ENCODE measurements around the gene EIF1. TPM values are rescaled to one million over a fixed set of nuclear protein-coding genes. Genes with fewer than 3 reads are reported as not detected.

The EIF1 gene
- total RNA-seq, 1 donor from 2014 or later, result 1,088 TPM

DNA sequence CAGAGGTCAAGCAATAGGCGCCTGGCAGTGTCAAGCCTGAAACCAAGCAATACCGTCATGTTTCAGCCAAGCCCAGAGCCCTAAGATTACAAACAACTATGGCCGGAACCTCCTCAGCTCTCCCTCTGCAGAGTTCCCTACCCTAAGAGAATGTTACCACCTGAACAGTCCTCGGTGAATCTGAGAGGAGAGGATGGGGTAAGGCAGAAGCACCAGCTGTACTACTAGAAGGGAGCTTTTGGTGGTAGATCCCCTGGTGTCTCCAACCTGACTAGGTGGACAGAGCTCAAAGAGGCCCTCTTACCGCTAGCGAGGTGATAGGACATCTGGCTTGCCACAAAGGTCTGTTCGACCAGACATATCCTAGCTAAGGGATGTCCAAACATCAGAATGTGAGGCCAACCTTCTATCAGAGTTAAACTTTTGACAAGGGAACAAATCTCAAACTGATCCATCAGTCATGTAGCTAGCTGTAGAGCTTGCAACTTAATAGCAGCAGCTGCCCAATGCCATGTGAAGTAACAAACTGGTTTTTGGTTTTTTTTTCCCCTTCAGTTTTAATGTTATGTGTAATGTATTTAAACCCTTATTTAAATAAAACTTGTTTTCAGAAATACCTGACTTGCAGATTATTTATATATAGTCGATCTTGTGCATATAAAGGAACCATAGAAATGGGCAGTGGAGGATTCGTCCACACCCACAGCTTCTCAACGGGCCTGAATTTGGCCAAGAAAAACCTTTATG, 2.5 kb downstream of the EIF1 start:
- peaks cover 5% of the 10 kb centered on the region for H3K36me3 Mint-ChIP-seq (ENCODE audit: unreplicated experiment)
- peaks cover 10% of the 10 kb centered on the region for H3K4me1 Mint-ChIP-seq (ENCODE audit: low read depth, unreplicated experiment)
- H3K27ac Mint-ChIP-seq (ENCODE audit: unreplicated experiment), result peak overlapping the region; percentile 100
- TF ChIP-seq, protein P1, sequence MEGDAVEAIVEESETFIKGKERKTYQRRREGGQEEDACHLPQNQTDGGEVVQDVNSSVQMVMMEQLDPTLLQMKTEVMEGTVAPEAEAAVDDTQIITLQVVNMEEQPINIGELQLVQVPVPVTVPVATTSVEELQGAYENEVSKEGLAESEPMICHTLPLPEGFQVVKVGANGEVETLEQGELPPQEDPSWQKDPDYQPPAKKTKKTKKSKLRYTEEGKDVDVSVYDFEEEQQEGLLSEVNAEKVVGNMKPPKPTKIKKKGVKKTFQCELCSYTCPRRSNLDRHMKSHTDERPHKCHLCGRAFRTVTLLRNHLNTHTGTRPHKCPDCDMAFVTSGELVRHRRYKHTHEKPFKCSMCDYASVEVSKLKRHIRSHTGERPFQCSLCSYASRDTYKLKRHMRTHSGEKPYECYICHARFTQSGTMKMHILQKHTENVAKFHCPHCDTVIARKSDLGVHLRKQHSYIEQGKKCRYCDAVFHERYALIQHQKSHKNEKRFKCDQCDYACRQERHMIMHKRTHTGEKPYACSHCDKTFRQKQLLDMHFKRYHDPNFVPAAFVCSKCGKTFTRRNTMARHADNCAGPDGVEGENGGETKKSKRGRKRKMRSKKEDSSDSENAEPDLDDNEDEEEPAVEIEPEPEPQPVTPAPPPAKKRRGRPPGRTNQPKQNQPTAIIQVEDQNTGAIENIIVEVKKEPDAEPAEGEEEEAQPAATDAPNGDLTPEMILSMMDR (IDR thresholded peaks at IDR 0.05; ENCODE audit: partially characterized antibody, unreplicated experiment), result no peak
- DNase-seq, result no peak
- H3K4me3 Mint-ChIP-seq (ENCODE audit: unreplicated experiment), result peak overlapping the region; percentile 98
- H3K27me3 Mint-ChIP-seq (ENCODE audit: unreplicated experiment), result peaks cover 9% of the 10 kb centered on the region
- H3K9me3 Mint-ChIP-seq (ENCODE audit: unreplicated experiment), result peaks cover 23% of the 10 kb centered on the region

- H3K27ac Mint-ChIP-seq (ENCODE audit: unreplicated experiment), result no peak overlapping the region
- H3K4me3 Mint-ChIP-seq (ENCODE audit: unreplicated experiment), result peak overlapping the region; percentile 18
- H3K9me3 Mint-ChIP-seq (ENCODE audit: unreplicated experiment), result peaks cover 21% of the 10 kb centered on the region
- no peak for DNase-seq
- TF ChIP-seq, protein P1 (IDR thresholded peaks at IDR 0.05; ENCODE audit: partially characterized antibody, unreplicated experiment), result no peak
- H3K27me3 Mint-ChIP-seq (ENCODE audit: unreplicated experiment), result peaks cover 12% of the 10 kb centered on the region
- peaks cover 5% of the 10 kb centered on the region for H3K36me3 Mint-ChIP-seq (ENCODE audit: unreplicated experiment)
- H3K4me1 Mint-ChIP-seq (ENCODE audit: low read depth, unreplicated experiment), result peaks cover 12% of the 10 kb centered on the region
Measured at GRCh38 chr17:41692722-41693521, 4.2 kb downstream of the EIF1 start.

DNA sequence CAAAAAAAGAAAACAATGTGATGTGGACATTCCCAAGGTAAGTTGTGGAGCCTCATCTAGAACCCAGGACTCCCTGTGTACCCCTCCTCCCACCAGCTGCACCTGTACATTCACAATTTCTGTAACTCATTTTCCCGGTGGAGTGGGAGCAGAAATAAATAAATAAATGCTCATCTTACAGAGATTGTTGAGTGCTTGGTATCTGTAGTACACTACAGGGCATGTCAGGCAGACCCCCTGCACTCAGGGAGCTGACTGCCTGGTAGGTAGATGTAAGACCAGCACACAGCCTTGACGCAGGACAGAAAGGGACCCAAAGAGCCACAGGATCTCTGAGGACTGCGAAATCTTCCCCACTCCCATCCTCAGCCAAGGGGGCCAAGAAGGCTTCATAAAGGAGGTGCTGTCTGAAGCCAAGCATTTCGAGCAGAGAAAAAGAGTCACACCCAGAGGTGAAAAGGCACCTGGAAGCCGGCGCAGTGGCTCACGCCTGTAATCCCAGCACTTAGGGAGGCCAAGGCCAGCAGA, 6.5 kb downstream of the EIF1 start:
- TF ChIP-seq, protein P1 (IDR thresholded peaks at IDR 0.05; ENCODE audit: partially characterized antibody, unreplicated experiment), result no peak
- Mint-ChIP-seq H3K9me3 (ENCODE audit: unreplicated experiment) (peaks cover 5% of the 10 kb centered on the region), H3K4me3 (ENCODE audit: unreplicated experiment) (no peak overlapping the region), H3K27ac (ENCODE audit: unreplicated experiment) (no peak overlapping the region), H3K4me1 (ENCODE audit: low read depth, unreplicated experiment) (peaks cover 10% of the 10 kb centered on the region), H3K36me3 (ENCODE audit: unreplicated experiment) (no peaks in the 10 kb centered on the region), H3K27me3 (ENCODE audit: unreplicated experiment) (peaks cover 3% of the 10 kb centered on the region)
- DNase-seq, result no peak

DNA sequence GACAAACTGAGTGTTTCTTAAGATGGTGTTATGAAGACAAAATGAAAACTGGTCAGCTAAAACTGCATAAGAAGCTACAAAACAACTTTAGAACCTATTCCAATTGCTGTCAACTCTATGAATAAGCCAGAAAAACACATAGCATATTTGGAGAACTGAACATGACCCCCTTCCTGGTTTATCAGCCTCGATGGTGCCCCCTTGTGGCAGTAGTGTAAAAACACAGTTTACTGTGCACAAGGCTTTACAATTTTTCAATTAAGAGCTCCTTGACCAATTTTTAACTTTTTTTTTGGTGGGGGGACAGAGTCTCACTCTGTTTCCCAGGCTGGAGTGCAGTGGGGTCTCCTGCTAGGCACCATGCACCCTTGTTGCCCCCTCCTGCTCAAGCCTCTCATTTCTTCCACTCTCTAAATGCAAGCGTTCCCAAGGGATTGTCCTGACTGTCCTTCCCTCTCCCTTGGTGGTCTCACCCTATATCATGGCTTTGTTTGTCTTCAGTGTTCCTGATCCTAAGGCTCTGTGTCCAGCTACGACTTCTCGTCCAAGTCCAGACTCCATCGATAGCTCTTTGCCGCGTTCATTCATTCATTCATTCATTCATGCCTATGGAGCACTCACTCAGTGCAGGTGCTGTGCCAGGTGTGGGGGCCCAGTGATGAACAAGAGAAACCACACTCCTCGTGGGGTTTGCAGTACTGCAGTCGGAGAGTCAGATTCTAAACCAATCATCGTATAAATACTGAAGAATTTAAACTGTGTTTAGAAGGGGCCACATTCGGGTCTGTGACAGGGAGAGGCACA, 7.5 kb downstream of the EIF1 start:
- Mint-ChIP-seq H3K9me3 (ENCODE audit: unreplicated experiment) (peaks cover 4% of the 10 kb centered on the region), H3K4me3 (ENCODE audit: unreplicated experiment) (no peak overlapping the region), H3K4me1 (ENCODE audit: low read depth, unreplicated experiment) (peaks cover 10% of the 10 kb centered on the region), H3K27ac (ENCODE audit: unreplicated experiment) (peak overlapping the region; percentile 43), H3K36me3 (ENCODE audit: unreplicated experiment) (no peaks in the 10 kb centered on the region), H3K27me3 (ENCODE audit: unreplicated experiment) (peaks cover 5% of the 10 kb centered on the region)
- TF ChIP-seq, protein P1 (IDR thresholded peaks at IDR 0.05; ENCODE audit: partially characterized antibody, unreplicated experiment), result peak; percentile 83
- DNase-seq, result peak; percentile 78

Measured in glutamatergic neuron (in vitro differentiated cells).